GM13976 (cell line): Measurements from ENCODE around the gene SLC26A4.

Experiments used
- DNase-seq: peaks from one replicate; pipeline ENCODE4 v3.0.0; 2012; ENCODE audit warnings: low spot score
- in situ Hi-C: fragments of 300-500 bp; cut with MboI; formaldehyde crosslinking; loops from one replicate; pipeline ENCODE4 v1.12.0; 2022; ENCODE audit warnings: low sequenced_read_pairs, mixed read lengths, inconsistent platforms; ENCODE audit not compliant: unreplicated experiment
- TF ChIP-seq, protein P1 (sequence below): IDR thresholded peaks from 2 replicates; pipeline ENCODE4 v1.5.1; 2012; ENCODE audit warnings: borderline replicate concordance, mild to moderate bottlenecking; ENCODE audit not compliant: insufficient read depth; ENCODE audit errors: extremely low read depth, missing control alignments, control extremely low read depth

The SLC26A4 gene

DNA sequence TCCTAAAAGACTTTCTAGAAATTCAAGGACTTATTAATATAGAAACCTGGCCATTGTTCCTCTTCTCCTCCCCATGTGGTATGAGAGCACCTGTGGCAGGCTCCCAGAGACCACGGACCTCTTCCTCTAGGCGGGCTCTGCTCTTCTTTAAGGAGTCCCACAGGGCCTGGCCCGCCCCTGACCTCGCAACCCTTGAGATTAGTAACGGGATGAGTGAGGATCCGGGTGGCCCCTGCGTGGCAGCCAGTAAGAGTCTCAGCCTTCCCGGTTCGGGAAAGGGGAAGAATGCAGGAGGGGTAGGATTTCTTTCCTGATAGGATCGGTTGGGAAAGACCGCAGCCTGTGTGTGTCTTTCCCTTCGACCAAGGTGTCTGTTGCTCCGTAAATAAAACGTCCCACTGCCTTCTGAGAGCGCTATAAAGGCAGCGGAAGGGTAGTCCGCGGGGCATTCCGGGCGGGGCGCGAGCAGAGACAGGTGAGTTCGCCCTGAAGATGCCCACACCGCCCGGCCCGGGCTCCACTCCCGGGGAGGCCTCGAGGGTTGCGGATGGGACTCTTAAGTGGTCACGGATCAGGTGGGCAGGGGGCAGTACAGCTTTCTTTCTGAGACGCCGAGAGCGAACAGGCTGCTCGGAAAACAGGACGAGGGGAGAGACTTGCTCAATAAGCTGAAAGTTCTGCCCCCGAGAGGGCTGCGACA, at the start of gene SLC26A4:
Gene SLC26A4 (plus strand): TSS at position 448 of the 700 bp plus-strand sequence. CDS start 814 bp downstream, outside the sequence.
- DNase-seq: peak; percentile 42
- TF ChIP-seq, protein P1, sequence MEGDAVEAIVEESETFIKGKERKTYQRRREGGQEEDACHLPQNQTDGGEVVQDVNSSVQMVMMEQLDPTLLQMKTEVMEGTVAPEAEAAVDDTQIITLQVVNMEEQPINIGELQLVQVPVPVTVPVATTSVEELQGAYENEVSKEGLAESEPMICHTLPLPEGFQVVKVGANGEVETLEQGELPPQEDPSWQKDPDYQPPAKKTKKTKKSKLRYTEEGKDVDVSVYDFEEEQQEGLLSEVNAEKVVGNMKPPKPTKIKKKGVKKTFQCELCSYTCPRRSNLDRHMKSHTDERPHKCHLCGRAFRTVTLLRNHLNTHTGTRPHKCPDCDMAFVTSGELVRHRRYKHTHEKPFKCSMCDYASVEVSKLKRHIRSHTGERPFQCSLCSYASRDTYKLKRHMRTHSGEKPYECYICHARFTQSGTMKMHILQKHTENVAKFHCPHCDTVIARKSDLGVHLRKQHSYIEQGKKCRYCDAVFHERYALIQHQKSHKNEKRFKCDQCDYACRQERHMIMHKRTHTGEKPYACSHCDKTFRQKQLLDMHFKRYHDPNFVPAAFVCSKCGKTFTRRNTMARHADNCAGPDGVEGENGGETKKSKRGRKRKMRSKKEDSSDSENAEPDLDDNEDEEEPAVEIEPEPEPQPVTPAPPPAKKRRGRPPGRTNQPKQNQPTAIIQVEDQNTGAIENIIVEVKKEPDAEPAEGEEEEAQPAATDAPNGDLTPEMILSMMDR: no peak
- in situ Hi-C loops: no loop called here

DNA sequence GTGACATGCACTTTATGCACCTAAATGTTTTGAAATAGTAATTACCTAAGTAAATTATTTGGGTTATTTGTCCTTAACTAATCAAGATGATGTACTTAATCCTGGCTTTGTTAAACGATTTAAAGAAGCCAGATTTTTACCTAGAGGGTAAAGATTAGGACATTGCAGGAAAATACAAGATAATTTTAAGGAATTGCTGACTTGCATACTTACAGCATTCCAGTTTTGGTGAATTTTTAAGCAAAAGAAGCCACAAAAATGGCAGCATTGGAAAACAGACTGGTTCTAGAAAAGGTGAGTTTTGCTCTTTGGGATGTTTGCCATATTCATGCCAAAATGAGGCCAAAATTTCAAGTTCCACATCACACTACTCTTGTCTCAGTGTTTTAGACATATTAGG, 47.2 kb upstream of the SLC26A4 start:
- TF ChIP-seq, protein P1: no peak
- in situ Hi-C loops: no loop called here
- no peak for DNase-seq

DNA sequence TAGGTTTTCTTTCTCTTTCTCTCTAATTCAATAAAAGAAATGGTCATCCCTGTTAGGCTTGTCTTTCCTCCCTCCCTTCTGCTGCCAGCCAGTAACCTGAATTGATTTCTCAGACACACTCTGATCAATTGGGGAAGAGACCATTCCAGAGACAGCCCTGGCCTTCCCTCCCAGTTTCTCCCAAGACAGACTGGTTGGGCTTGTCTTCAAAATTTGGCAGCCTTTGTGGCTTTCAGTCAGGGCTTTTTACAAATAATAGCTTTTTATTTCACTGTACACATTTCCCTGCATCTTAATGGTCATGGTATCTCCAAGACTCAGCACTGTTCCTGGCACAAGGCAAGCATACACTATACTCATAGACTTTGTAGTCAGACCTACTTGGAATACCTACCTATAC, 46.7 kb upstream of the SLC26A4 start:
- in situ Hi-C loops: no loop called here
- TF ChIP-seq, protein P1: no peak
- no peak for DNase-seq

DNA sequence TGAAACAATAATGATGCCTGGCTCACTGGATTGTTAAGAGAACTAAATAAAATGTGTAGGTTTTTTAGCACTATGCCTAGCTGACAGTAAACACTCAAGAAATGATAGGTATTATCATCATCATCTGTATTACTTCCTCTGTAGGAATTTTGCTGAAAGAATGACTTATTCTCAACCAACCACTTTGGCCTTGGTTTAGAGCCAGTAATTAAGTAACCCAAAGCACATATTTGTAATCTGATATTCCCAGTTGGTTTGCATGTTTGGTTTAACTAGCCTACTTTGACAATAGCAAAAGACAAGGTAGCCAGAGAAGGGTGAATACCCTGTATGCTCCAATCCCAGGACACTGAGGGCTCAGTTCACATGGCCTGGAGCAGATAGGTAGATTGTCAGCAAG, 46.2 kb upstream of the SLC26A4 start:
- TF ChIP-seq, protein P1: no peak
- in situ Hi-C loops: no loop called here
- DNase-seq: no peak

DNA sequence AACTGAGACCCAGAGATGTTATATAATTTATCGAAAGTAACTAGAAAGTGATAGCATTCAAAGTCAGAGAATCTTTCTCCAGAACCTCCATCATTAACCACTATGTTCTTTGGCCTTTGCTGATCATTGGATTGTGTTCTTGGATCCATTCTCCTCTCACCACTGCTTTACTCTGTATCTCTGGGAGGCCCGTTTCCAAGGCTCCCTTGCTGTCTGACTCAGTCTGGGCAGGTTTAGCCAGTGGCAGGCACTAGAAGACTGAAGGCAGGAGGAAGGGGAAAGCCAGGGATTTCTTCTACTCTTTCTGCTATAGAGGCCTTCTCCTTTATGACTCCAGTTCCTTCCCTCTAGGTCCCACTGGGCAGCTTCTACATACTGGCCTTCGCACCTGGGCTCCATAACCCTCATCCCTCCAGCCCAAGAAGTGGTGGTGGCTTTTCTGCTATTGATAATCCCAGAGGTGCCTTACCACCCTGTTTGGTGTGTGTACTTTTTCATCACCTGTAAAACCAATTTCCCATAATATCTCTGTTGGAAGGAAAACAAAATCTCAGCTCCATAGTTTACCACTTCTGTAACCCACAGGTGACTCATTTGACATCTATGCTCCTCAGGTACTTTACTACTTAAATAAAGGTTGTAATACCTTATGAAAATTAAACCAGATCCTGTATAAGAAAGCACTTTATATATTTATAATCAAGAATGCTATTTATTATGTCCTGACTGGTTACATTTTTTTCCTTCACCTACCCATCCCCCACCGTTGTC, 44.5 kb upstream of the SLC26A4 start:
- no peak for DNase-seq
- in situ Hi-C loops: no loop called here
- TF ChIP-seq, protein P1: no peak

DNA sequence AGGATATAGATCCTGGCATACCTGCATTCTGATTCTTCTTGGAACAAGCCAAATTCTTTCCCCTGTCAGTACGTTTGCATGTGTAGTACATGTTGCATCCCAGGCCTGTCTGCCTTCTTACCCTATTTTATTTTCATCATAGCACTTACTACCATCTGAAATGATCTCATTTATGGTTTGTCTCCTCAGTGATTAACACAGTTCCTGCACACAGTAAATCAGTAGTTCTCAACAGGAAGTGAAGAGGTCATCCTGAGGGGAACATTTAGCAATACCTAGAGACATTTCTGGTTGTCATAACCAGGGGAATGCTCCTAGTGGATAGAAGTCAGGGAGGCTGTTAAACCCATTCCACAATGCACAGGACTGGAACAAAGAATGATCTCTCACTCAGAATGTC, 38.2 kb upstream of the SLC26A4 start:
- TF ChIP-seq, protein P1: no peak
- no peak for DNase-seq
- in situ Hi-C loops: no loop called here
